AG04449 (cell line): ENCODE data around the gene LYAR.
"Not testable (repeated sequence)": the region's sequence is repeated elsewhere in the genome, so short reads cannot be mapped to it uniquely, and the experiment has no call there.

Experiments used
- CTCF ChIA-PET: fragments of 350-600 bp; formaldehyde crosslinking; extraction: SDS; loops from one replicate; lab custom pipeline; 2021; ENCODE audit warnings: antibody characterized with exemption; lab: Yijun Ruan, JAX
- POLR2A ChIA-PET: fragments of 400-600, 350-600 bp; formaldehyde crosslinking; extraction: SDS; loops from one replicate; lab custom pipeline; 2020; ENCODE audit warnings: antibody characterized with exemption, inconsistent platforms; lab: Yijun Ruan, JAX
- DNase-seq: peaks from one replicate; pipeline ENCODE4 v3.0.0-alpha.2; 2010; ENCODE audit warnings: low read depth, low spot score
- H3K4me3 ChIP-seq: 2 replicates; pipeline ENCODE4 v1.5.1; 2011; ENCODE audit warnings: low read depth, mild to moderate bottlenecking, control low read depth, low read length
- CTCF ChIP-seq: IDR thresholded peaks from one replicate; pipeline ENCODE4 v1.5.1; 2011; ENCODE audit warnings: mild to moderate bottlenecking, moderate library complexity, low read length, control low read depth, inconsistent platforms; ENCODE audit not compliant: insufficient read depth; ENCODE audit errors: missing control alignments

Gene LYAR

GRCh38 chr4:4267981-4268380 is 22.0 kb downstream of the LYAR start:
- no peak for DNase-seq
- POLR2A ChIA-PET, result no interaction called here
- no peak for TF ChIP-seq CTCF
- CTCF ChIA-PET, result interaction anchor here (1.4 to 2.2 kb wide), 3 partner anchors 9 to 16 kb away, joined by 6 to 8 read pairs (median 7); no protein-coding TSS in a partner anchor
- no peak overlapping the region for H3K4me3 ChIP-seq

- DNase-seq, result peak; percentile 24
- POLR2A ChIA-PET, result no interaction called here
- peak; percentile 35 for TF ChIP-seq CTCF
Observed at GRCh38 chr4:4260185-4260751, 29.7 kb downstream of the LYAR start.

GRCh38 chr4:4259484-4260100 is 30.4 kb downstream of the LYAR start:
- no peak overlapping the region for H3K4me3 ChIP-seq
- no peak for DNase-seq
- no peak for TF ChIP-seq CTCF
- ChIA-PET CTCF (interaction anchor here (0.7 to 4.7 kb wide), 24 partner anchors 9 to 197 kb away, joined by 3 to 80 read pairs (median 5); partner anchors contain the start of gene TMEM128), POLR2A (no interaction called here)

More at GRCh38 chr4:4260185-4260751, 29.7 kb downstream of the LYAR start:
- H3K4me3 ChIP-seq, result no peak overlapping the region
- CTCF ChIA-PET, result interaction anchor here (0.7 to 4.7 kb wide), 25 partner anchors 8 to 197 kb away, joined by 3 to 80 read pairs (median 5); partner anchors contain the start of gene TMEM128

DNA sequence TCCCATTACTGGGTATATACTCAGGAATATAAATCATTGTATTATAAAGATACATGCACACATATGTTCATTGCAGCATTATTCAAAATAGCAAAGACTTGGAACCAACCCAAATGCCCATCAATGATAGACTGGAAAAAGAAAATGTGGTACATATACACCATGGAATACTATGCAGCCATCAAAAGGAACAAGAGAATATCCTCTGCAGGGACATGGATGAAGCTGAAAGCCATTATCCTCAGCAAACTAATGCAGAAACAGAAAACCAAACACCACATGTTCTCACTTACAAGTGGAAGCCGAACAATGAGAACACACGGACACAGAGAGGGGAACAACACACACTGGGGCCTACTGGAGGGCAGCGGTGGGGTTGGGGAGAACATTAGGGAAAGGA is 32.2 kb downstream of the LYAR start:
- DNase-seq, H3K4me3 ChIP-seq, POLR2A ChIA-PET: not testable (repeated sequence)
- CTCF ChIA-PET, result interaction anchor here (3.2 to 4.7 kb wide), 2 partner anchors 9 to 78 kb away, joined by 54 to 80 read pairs; partner anchors contain the start of gene TMEM128

- TF ChIP-seq CTCF, result no peak
- ChIA-PET CTCF (interaction anchor here (0.9 kb wide), 1 partner anchor 169 kb away, joined by 4 read pairs; no protein-coding TSS in a partner anchor), POLR2A (no interaction called here)
- no peak overlapping the region for H3K4me3 ChIP-seq
- no peak for DNase-seq
Observed at GRCh38 chr4:4256799-4257198, 33.2 kb downstream of the LYAR start.

- POLR2A ChIA-PET, result no interaction called here
- CTCF ChIA-PET, result interaction anchor here (1.0 to 1.8 kb wide), 6 partner anchors 9 to 176 kb away, joined by 3 to 8 read pairs (median 5); no protein-coding TSS in a partner anchor
- TF ChIP-seq CTCF, result no peak
- no peak overlapping the region for H3K4me3 ChIP-seq
- no peak for DNase-seq
Observed at GRCh38 chr4:4254666-4255065, 35.3 kb downstream of the LYAR start.
